Activated CD8-positive, alpha-beta T cell treated with anti-CD3 and anti-CD28 coated beads for 36 hours (primary cell): ENCODE results near the gene MATCAP1. TPM values are rescaled to one million over a fixed set of nuclear protein-coding genes. Genes with fewer than 3 reads are reported as not detected.

Experiments used
- ATAC-seq: fragments of 200-7000 bp; cut with Tn5 transposase; one replicate; pipeline ENCODE4 v1.10.0; 2021; ENCODE audit warnings: mild to moderate bottlenecking, moderate library complexity
- CTCF ChIA-PET: fragments of 350-600 bp; sonication (Branson Sonifier 250); formaldehyde crosslinking; loops from one replicate; lab custom pipeline; 2021; ENCODE audit warnings: antibody characterized with exemption; lab: Charles Lee
- POLR2A ChIA-PET: fragments of 350-600 bp; sonication (Branson Sonifier 250); formaldehyde crosslinking; loops from one replicate; lab custom pipeline; 2021; ENCODE audit warnings: antibody characterized with exemption; lab: Charles Lee
- DNase-seq: peaks from one replicate; pipeline ENCODE4 v3.0.0-alpha.2; 2020
- H3K27ac Mint-ChIP-seq: one replicate; pipeline ENCODE4 v1.8.0; 2021; ENCODE audit warnings: mild to moderate bottlenecking, mixed read lengths
- H3K27me3 Mint-ChIP-seq: one replicate; pipeline ENCODE4 v1.8.0; 2021; ENCODE audit warnings: mixed read lengths
- H3K36me3 Mint-ChIP-seq: one replicate; pipeline ENCODE4 v1.8.0; 2021; ENCODE audit warnings: low read depth, mixed read lengths
- H3K4me1 Mint-ChIP-seq: one replicate; pipeline ENCODE4 v1.8.0; 2021; ENCODE audit warnings: low read depth, mixed read lengths
- H3K4me3 Mint-ChIP-seq: one replicate; pipeline ENCODE4 v1.8.0; 2021; ENCODE audit warnings: mild to moderate bottlenecking, moderate library complexity, mixed read lengths
- H3K9me3 Mint-ChIP-seq: one replicate; pipeline ENCODE4 v1.8.0; 2021; ENCODE audit warnings: mixed read lengths
- intact Hi-C: fragments of 100-400 bp; cut with micrococcal nuclease; formaldehyde crosslinking; loops from one replicate; pipeline ENCODE4 v1.10.0; 2022
- total RNA-seq, 2 experiments: library from RNA; stranded (reverse); gene quantifications; one replicate each; pipeline ENCODE4 v1.2.3, GENCODE V29; 2021
- TF ChIP-seq, protein P1 (sequence below): fragments of 200-600 bp; IDR thresholded peaks from one replicate; pipeline ENCODE4 v1.8.0; 2022; ENCODE audit warnings: antibody characterized with exemption, mild to moderate bottlenecking

MATCAP1 gene
- total RNA-seq, 2 experiments from 2014 or later = 49.5 to 49.9 TPM

DNA sequence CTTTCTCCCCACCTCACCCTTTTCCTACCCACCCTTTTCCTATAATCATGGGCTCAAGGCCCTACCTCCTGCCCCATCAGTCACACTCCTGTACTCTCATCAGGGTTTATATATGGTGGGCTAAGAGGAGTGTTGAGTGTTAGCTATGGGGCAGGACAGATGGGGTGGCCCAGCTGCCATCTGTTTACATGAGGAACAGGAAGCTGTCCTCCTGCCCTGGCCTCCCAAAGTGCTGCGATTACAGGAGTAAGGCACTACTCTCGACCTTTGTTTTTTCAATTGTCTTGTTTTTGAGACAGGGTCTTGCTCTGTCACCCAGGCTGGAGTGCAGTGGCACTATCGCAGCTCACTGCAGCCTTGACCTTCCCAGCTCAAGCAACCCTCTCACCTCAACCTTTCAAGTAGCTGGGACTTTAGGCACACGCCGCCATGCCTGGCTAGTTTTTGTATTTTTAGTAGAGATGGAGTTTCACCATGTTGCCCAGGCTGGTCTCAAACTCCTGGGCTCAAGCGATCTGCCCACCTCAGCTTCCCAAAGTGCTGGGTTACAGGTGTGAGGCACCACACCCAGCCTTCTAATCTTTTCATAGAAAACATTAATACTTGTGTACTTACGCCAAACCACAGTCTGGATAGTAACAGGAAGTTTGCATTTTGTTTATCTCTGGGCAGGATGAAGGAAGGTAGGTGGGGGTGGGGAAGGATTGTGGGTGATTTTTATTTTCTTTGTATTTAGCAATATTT, 25.7 kb downstream of the MATCAP1 start:
- DNase-seq = peak; percentile 13
- Mint-ChIP-seq H3K36me3 (peaks cover 25% of the 10 kb centered on the region), H3K4me3 (peak overlapping the region; percentile 90), H3K27me3 (peaks cover 25% of the 10 kb centered on the region), H3K27ac (peak overlapping the region; percentile 92), H3K4me1 (peaks cover 49% of the 10 kb centered on the region), H3K9me3 (no peaks in the 10 kb centered on the region)
- TF ChIP-seq, protein P1, sequence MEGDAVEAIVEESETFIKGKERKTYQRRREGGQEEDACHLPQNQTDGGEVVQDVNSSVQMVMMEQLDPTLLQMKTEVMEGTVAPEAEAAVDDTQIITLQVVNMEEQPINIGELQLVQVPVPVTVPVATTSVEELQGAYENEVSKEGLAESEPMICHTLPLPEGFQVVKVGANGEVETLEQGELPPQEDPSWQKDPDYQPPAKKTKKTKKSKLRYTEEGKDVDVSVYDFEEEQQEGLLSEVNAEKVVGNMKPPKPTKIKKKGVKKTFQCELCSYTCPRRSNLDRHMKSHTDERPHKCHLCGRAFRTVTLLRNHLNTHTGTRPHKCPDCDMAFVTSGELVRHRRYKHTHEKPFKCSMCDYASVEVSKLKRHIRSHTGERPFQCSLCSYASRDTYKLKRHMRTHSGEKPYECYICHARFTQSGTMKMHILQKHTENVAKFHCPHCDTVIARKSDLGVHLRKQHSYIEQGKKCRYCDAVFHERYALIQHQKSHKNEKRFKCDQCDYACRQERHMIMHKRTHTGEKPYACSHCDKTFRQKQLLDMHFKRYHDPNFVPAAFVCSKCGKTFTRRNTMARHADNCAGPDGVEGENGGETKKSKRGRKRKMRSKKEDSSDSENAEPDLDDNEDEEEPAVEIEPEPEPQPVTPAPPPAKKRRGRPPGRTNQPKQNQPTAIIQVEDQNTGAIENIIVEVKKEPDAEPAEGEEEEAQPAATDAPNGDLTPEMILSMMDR = no peak
- ChIA-PET POLR2A (interaction anchor here (0.6 to 5.6 kb wide), 9 partner anchors 9 to 224 kb away, joined by 3 to 67 read pairs (median 4); partner anchors contain the start of gene NOL3), CTCF (interaction anchor here (1.0 to 15.9 kb wide), 10 partner anchors 14 to 211 kb away, joined by 3 to 209 read pairs (median 4); partner anchors contain the start of genes HSF4 and NOL3)
- no peak for ATAC-seq
- intact Hi-C loops = loop anchor here (5.0 kb wide), 4 partner anchors 126 to 206 kb away; no protein-coding TSS in a partner anchor

DNA sequence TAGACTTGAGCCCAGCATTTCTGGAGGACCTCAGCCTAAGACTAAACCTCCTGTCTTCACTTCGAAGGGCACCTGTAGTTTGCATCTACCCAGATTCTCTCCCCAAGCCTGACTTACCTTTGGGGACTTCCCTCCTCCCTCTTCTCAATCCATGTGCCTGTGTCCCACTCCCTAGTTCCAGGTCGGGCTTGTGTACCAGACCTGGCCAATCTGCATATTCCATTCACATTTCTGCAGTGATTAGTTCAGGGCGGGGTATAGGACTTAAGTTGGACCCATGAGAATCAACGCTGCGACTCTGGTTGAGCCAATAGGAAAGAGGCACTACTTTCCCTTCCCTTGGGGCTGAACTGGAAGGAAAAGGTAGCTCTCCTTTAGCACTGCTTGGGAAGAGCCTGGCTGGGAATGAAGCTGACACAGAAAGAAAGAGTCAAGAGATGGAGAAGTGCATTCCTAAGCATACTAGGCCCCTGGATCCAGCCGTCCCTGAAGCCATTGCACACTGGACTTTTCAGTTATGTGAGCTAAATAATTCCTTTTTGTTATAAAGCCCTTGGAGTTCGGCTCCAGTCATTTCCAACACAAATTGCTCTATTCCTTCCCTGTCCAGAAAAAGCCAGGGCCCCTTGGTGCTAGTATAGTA, 26.5 kb downstream of the MATCAP1 start:
- ChIA-PET CTCF (interaction anchor here (1.0 to 15.9 kb wide), 11 partner anchors 15 to 210 kb away, joined by 3 to 209 read pairs (median 5); partner anchors contain the start of genes HSF4 and NOL3), POLR2A (interaction anchor here (0.8 to 1.7 kb wide), 4 partner anchors 8 to 126 kb away, joined by 3 to 4 read pairs (median 4); no protein-coding TSS in a partner anchor)
- Mint-ChIP-seq H3K9me3 (no peaks in the 10 kb centered on the region), H3K27me3 (peaks cover 25% of the 10 kb centered on the region), H3K4me3 (no peak overlapping the region), H3K36me3 (peaks cover 24% of the 10 kb centered on the region), H3K27ac (no peak overlapping the region), H3K4me1 (peaks cover 47% of the 10 kb centered on the region)
- DNase-seq (peak; percentile 4), ATAC-seq (no peak)
- TF ChIP-seq, protein P1 = no peak
- intact Hi-C loops = loop anchor here (5.0 kb wide), 4 partner anchors 125 to 205 kb away; no protein-coding TSS in a partner anchor

DNA sequence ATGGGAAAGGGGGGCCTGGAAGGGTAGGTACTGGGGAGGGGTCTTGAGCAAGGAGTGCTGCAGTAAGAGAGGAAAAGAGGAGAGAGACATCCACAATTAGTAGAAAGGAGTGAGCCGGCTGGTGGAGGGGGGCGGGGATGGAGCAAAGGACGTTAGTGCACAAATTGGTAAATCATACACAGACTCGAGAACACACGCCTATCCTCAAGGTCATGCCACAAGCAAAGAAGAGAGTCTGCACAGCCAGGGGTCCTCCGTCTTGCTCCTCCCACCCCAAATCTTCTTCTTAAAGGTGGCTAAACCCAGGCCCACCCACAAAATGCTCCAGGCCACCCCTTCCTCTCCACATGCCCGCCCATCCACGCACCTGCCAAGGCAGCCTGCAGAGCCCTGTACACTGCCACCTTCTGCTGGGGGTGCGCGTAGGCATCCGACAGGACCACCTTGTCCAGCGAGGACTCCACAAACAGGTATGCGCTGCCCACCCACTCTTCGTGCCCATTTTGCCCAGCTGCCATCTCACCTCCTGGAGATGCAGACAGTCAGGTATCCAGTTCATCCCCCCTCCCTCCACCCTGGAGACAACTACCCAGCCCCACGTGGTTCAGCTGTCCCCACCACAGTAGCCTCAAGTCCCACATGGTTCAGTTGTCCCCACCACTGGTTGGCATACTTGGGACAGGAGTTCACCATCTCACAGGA, 27.5 kb downstream of the MATCAP1 start:
- Mint-ChIP-seq H3K27ac (no peak overlapping the region), H3K27me3 (peaks cover 24% of the 10 kb centered on the region), H3K9me3 (no peaks in the 10 kb centered on the region), H3K4me3 (no peak overlapping the region), H3K4me1 (peaks cover 41% of the 10 kb centered on the region), H3K36me3 (peaks cover 16% of the 10 kb centered on the region)
- TF ChIP-seq, protein P1 = no peak
- ChIA-PET CTCF (interaction anchor here (1.0 to 15.9 kb wide), 27 partner anchors 10 to 275 kb away, joined by 3 to 209 read pairs (median 12); partner anchors contain the start of genes CES3, HSF4 and NOL3), POLR2A (interaction anchor here (1.1 to 1.7 kb wide), 2 partner anchors 21 to 125 kb away, joined by 4 read pairs; no protein-coding TSS in a partner anchor)
- intact Hi-C loops = loop anchor here (5.0 kb wide), 4 partner anchors 124 to 204 kb away; no protein-coding TSS in a partner anchor
- ATAC-seq = no peak
- DNase-seq = peak; percentile 30

DNA sequence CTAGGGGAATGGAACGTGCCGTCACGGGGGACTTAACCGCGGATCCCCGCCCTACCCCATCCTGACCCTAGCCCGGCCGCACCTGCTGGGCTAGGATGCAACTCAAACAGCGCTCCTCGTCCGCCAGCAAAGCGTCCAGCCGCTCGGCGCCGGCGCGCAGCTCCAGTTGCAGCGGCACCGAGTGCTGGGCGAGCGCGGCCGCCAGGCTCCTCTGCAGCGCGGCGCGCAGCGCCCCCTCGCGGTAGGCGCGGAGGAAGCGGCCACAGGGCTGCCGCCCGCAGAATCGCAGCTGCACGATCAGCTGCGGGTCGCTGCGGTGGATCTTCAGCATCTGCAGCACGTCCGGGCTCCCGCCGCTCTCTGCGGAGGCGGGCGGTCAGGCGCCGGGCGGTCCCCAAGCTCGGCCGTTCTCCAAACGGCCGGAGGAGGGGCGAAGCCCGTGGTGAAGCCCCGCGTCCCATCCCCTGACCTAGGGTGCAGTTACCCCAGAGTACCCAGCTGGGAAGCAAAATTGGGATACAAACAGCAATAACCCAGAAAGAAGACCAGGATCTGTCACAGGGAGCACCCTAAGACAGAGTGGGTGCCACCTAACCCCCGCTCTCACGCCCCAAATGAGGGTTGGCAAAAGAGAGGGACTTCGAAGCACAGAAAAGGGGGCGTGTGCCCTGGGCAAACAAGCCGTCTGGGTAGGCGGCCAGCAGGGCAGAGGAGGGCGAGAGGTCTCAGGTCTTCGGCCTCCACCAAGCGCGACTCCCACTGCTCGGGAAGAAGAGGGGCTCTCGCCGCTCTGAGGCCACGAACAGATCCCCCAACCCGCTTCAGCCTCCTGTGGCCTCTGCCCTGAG, 28.2 kb downstream of the MATCAP1 start:
- ATAC-seq (peak; percentile 26), DNase-seq (peak; percentile 80)
- POLR2A ChIA-PET = interaction anchor here (0.8 to 1.1 kb wide), 7 partner anchors 22 to 177 kb away, joined by 3 to 5 read pairs (median 3); partner anchors contain the start of gene EXOC3L1
- CTCF ChIA-PET = interaction anchor here (0.6 to 15.9 kb wide), 70 partner anchors 8 to 274 kb away, joined by 3 to 209 read pairs (median 6); partner anchors contain the start of genes CBFB, CES3, CES4A and EXOC3L1
- peaks cover 13% of the 10 kb centered on the region for H3K36me3 Mint-ChIP-seq
- peaks cover 27% of the 10 kb centered on the region for H3K27me3 Mint-ChIP-seq
- peaks cover 43% of the 10 kb centered on the region for H3K4me1 Mint-ChIP-seq
- H3K9me3 Mint-ChIP-seq = no peaks in the 10 kb centered on the region
- TF ChIP-seq, protein P1 = peak; percentile 98
- H3K4me3 Mint-ChIP-seq = peak overlapping the region; percentile 66
- H3K27ac Mint-ChIP-seq = no peak overlapping the region
- intact Hi-C loops = loop anchor here (5.0 kb wide), 4 partner anchors 123 to 203 kb away; no protein-coding TSS in a partner anchor
